HepG2 (cell line): ENCODE measurements around the gene TMF1. TPM values are rescaled to one million over a fixed set of nuclear protein-coding genes. Genes with fewer than 3 reads are reported as not detected.

Experiments
- ATAC-seq: fragments of 200-7000 bp; cut with Tn5 transposase; 3 replicates; pipeline ENCODE4 v1.9.1; 2020; ENCODE audit warnings: mild to moderate bottlenecking, moderate library complexity
- BruUV-seq: library from RNA; stranded (reverse); fragments of 400-500 nt; replicated peaks from 2 replicates; lab custom pipeline; 2021; lab: Mats Ljungman, UMichigan
- CTCF ChIA-PET: fragments of 300-600 bp; formaldehyde crosslinking; extraction: SDS; loops from one replicate; lab custom pipeline; 2021; ENCODE audit warnings: low total read pairs, inconsistent platforms, low intra/inter-chr PET ratio; lab: Yijun Ruan, JAX
- POLR2A ChIA-PET: fragments of 350-600 bp; sonication (Branson Sonifier 250); formaldehyde crosslinking; loops from one replicate; lab custom pipeline; 2020; ENCODE audit warnings: antibody characterized with exemption, inconsistent platforms; lab: Yijun Ruan, JAX
- DNase-seq: peaks from one replicate; pipeline ENCODE4 v3.0.0-alpha.2; 2015; ENCODE audit warnings: low spot score
- FAIRE-seq: peaks from 3 replicates; lab custom pipeline; 2011; peaks lifted over from hg19 to GRCh38; lab: Jason Lieb, UNC
- H2AFZ ChIP-seq: one replicate; pipeline ENCODE4 v1.6.1; 2011; ENCODE audit warnings: low read length, inconsistent platforms
- H3K27ac ChIP-seq: fragments of 300-600 bp; 3 replicates; pipeline ENCODE4 v1.8.0; 2011; ENCODE audit warnings: mixed run types, mild to moderate bottlenecking, mixed read lengths, low read length, inconsistent platforms; ENCODE audit not compliant: insufficient read depth; ENCODE audit errors: extremely low read length
- H3K27me3 ChIP-seq, 2 experiments: fragments of 200-600 bp in 1 of 2; 2 replicates in 1 of 2; 3 replicates in 1 of 2; pipeline versions ENCODE4 v1.6.0 to v1.8.0; 2011; ENCODE audit warnings: low read length in 2 of 2, mild to moderate bottlenecking in 2 of 2, moderate library complexity in 2 of 2, inconsistent platforms in 1 of 2; ENCODE audit not compliant: insufficient read depth in 2 of 2, control insufficient read depth in 1 of 2
- H3K36me3 ChIP-seq, 2 experiments: fragments of 200-600 bp in 1 of 2; replicated peaks in 1 of 2; 2 replicates in 1 of 2; 3 replicates in 1 of 2; pipeline versions ENCODE4 v1.5.1 to v1.8.0; 2011; ENCODE audit warnings: low read length in 2 of 2, inconsistent platforms in 1 of 2; ENCODE audit not compliant: insufficient read depth in 2 of 2, control insufficient read depth in 1 of 2
- H3K4me1 ChIP-seq: 2 replicates; pipeline ENCODE4 v1.5.1; 2012; ENCODE audit warnings: low read length, inconsistent platforms; ENCODE audit not compliant: insufficient read depth
- H3K4me2 ChIP-seq: 2 replicates; pipeline ENCODE4 v1.6.0; 2011; ENCODE audit warnings: low read depth, low read length, inconsistent platforms
- H3K4me3 ChIP-seq, 3 experiments: fragments of 200-600 bp in 1 of 3; sonication (generic), shearing (Covaris generic) in 1 of 3; replicated peaks in 1 of 3; 2 replicates each; pipeline ENCODE4 v1.5.1; 2011 to 2016; ENCODE audit warnings: low read length in 3 of 3, inconsistent platforms in 2 of 3, low read depth in 2 of 3, mild to moderate bottlenecking in 2 of 3, control low read depth in 1 of 3, mixed read lengths in 1 of 3; ENCODE audit not compliant: insufficient read depth in 1 of 3
- H3K79me2 ChIP-seq: one replicate; pipeline ENCODE4 v1.6.1; 2011; ENCODE audit warnings: low read length, inconsistent platforms; ENCODE audit not compliant: insufficient read depth
- H3K9ac ChIP-seq: 2 replicates; pipeline ENCODE4 v1.6.0; 2011; ENCODE audit warnings: mild to moderate bottlenecking, low read depth, low read length, inconsistent platforms; ENCODE audit not compliant: insufficient read depth
- H3K9me3 ChIP-seq: 2 replicates; pipeline ENCODE4 v1.5.1; 2012; ENCODE audit warnings: mild to moderate bottlenecking, low read length
- H4K20me1 ChIP-seq: 2 replicates; pipeline ENCODE4 v1.6.0; 2011; ENCODE audit warnings: inconsistent platforms, mild to moderate bottlenecking, low read length, moderate library complexity; ENCODE audit not compliant: insufficient read depth
- BRCA1 ChIP-seq: sonication (generic); formaldehyde crosslinking; IDR thresholded peaks from 2 replicates; pipeline ENCODE4 v1.4.0; 2020; ENCODE audit warnings: missing genetic modification reagents
- DNMT3B ChIP-seq: conservative IDR thresholded peaks from 2 replicates; pipeline ENCODE4 v1.6.1; 2016; ENCODE audit warnings: missing biosample characterization, control low read depth
- MAZ ChIP-seq, 2 experiments: sonication (generic) in 1 of 2; formaldehyde crosslinking in 1 of 2; IDR thresholded peaks; 2 replicates each; pipeline versions ENCODE4 v1.5.0 to v1.6.1; 2012 to 2020; ENCODE audit warnings: low read depth in 2 of 2, mild to moderate bottlenecking in 2 of 2, borderline replicate concordance in 1 of 2, improper control_type of control experiment in 1 of 2, low read length in 1 of 2, missing genetic modification reagents in 1 of 2, moderate library complexity in 1 of 2
- MEIS2 ChIP-seq: sonication (generic); formaldehyde crosslinking; IDR thresholded peaks from 2 replicates; pipeline ENCODE4 v1.9.0; 2021; ENCODE audit warnings: mild to moderate bottlenecking, missing genetic modification reagents
- ZNF124 ChIP-seq: sonication (generic); formaldehyde crosslinking; IDR thresholded peaks from 2 replicates; pipeline ENCODE4 v1.4.0; 2020; ENCODE audit warnings: missing genetic modification reagents
- ZNF251 ChIP-seq: sonication (generic); formaldehyde crosslinking; IDR thresholded peaks from 2 replicates; pipeline ENCODE4 v1.9.0; 2021; ENCODE audit warnings: mild to moderate bottlenecking, missing genetic modification reagents
- ZNF383 ChIP-seq: sonication (generic); formaldehyde crosslinking; IDR thresholded peaks from 2 replicates; pipeline ENCODE4 v1.4.0; 2020; ENCODE audit warnings: missing genetic modification reagents, mild to moderate bottlenecking, borderline replicate concordance
- ZNF574 ChIP-seq: sonication (generic); formaldehyde crosslinking; IDR thresholded peaks from 2 replicates; pipeline ENCODE4 v1.4.0; 2020; ENCODE audit warnings: missing genetic modification reagents
- ZNF639 ChIP-seq: conservative IDR thresholded peaks from 2 replicates; pipeline ENCODE4 v1.6.1; 2018; ENCODE audit warnings: missing genetic modification reagents
- ZNF775 ChIP-seq: sonication (generic); formaldehyde crosslinking; IDR thresholded peaks from 2 replicates; pipeline ENCODE4 v1.4.0; 2020; ENCODE audit warnings: missing genetic modification reagents, mild to moderate bottlenecking, moderate library complexity, borderline replicate concordance
- WGBS: methylation state at CpG from one replicate; pipeline ENCODE4 v1.1.6; 2017; ENCODE audit warnings: low lambda C conversion rate; 5-methylcytosine and 5-hydroxymethylcytosine counted together
- in situ Hi-C: cut with HindIII; loops from 2 replicates; pipeline ENCODE4 v1.10.0; 2017; ENCODE audit warnings: low pct_unique_long_range_greater_than_20kb; ENCODE audit not compliant: extremely low pct_ligation_motif_present
- intact Hi-C: fragments of 100-400 bp; cut with micrococcal nuclease; formaldehyde crosslinking; loops from one replicate; pipeline ENCODE4 v1.10.0; 2022; ENCODE audit not compliant: unreplicated experiment
- polyA plus RNA-seq, 8 experiments: library from polyadenylated mRNA; depleted of rRNA in 3 of 8; stranded (reverse) in 7 of 8; unstranded in 1 of 8; fragments of >200 nt; fragmentation: Illumina TruSeq in 4 of 8; extraction: Trizol in 4 of 8; gene quantifications; 2 replicates each; pipeline versions ENCODE4 v1.2.1 to v1.2.3, GENCODE V29; 2011 to 2016; ENCODE audit warnings: low read depth in 4 of 8, missing spikeins in 1 of 8, mixed read lengths in 1 of 8; ENCODE audit not compliant: insufficient read depth in 1 of 8
- total RNA-seq, 5 experiments: library from RNA; depleted of rRNA; stranded (reverse); fragments of >200 nt; fragmentation: Illumina TruSeq; extraction: Trizol; gene quantifications; 2 replicates each; pipeline ENCODE4 v1.2.3, GENCODE V29; 2016; ENCODE audit warnings: low read depth in 1 of 5
- TF ChIP-seq, protein P1 (sequence below): sonication (generic); formaldehyde crosslinking; IDR thresholded peaks from 2 replicates; pipeline ENCODE4 v1.4.0; 2020; ENCODE audit warnings: missing genetic modification reagents, mild to moderate bottlenecking, borderline replicate concordance

TMF1 gene
- total and polyA plus RNA-seq, 2 of the 13 experiments (the other 11 are each of a cell fraction or from before 2014, with no cell fraction given), result 12.1 to 38.4 TPM

DNA sequence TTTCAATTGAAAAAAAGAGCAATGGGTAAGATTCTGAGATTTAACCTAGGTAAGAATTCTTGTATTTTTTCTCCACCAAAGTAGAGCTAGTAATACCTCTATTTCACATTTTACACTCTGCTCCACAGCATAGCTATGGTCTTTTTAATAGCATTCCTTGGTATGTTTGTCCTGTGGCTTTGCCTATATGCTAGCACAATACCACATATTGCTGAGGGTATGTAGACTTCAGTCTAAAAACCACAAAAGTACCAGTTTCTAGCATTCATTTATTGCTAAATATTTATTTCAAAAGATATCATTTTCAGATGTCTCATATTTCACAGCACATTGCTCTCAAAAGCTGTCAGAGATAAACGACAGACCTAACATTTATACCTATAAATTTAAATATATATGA is 20.5 kb downstream of the TMF1 start:
- H3K4me2 ChIP-seq, result no peak overlapping the region
- intact Hi-C loops, result no loop called here
- H3K79me2 ChIP-seq, result no peaks in the 10 kb centered on the region
- no peaks in the 10 kb centered on the region for H3K9me3 ChIP-seq
- no peak overlapping the region for H3K4me3 ChIP-seq
- ATAC-seq (no peak), FAIRE-seq (no peak), DNase-seq (no peak)
- H3K36me3 ChIP-seq, result peaks cover 9 to 66% of the 10 kb centered on the region in 2 experiments
- H3K4me1 ChIP-seq, result no peaks in the 10 kb centered on the region
- no TSS peak for BruUV-seq
- H3K27me3 ChIP-seq, result no peaks in the 10 kb centered on the region
- ChIA-PET POLR2A (no interaction called here), CTCF (no interaction called here)
- 100% methylated on average over 1 of the region's 1 CpG for WGBS
- in situ Hi-C loops, result no loop called here
- H2AFZ ChIP-seq, result no peak overlapping the region
- no peaks in the 10 kb centered on the region for H4K20me1 ChIP-seq
- H3K9ac ChIP-seq, result no peak overlapping the region
- TF ChIP-seq BRCA1 (CRISPR knock-in tag) (no peak), DNMT3B (CRISPR knock-in tag) (no peak), ZNF124 (no peak)
- H3K27ac ChIP-seq, result no peak overlapping the region

- Histone ChIP-seq H4K20me1 (no peaks in the 10 kb centered on the region), H3K4me2 (no peak overlapping the region), H3K36me3 (peaks cover 6 to 18% of the 10 kb centered on the region in 2 experiments; a peak in 4 of 5 replicates), H2AFZ (no peak overlapping the region), H3K27ac (no peak overlapping the region), H3K79me2 (no peaks in the 10 kb centered on the region), H3K4me3 (no peak overlapping the region), H3K27me3 (no peaks in the 10 kb centered on the region), H3K9me3 (no peaks in the 10 kb centered on the region), H3K9ac (no peak overlapping the region), H3K4me1 (0 out of 2 replicates have a peak, but pooled peaks cover 4% of the 10 kb centered on the region)
- BruUV-seq, result no TSS peak
- WGBS, result 73% methylated on average over 4 of the region's 4 CpGs
- ChIA-PET POLR2A (no interaction called here), CTCF (no interaction called here)
- ATAC-seq, result no peak
- no peak for DNase-seq
- no peak for FAIRE-seq
- in situ Hi-C loops (no loop called here), intact Hi-C loops (no loop called here)
- TF ChIP-seq ZNF251 (CRISPR knock-in tag), result no peak
- no peak for TF ChIP-seq ZNF775 (CRISPR knock-in tag)
- no peak for TF ChIP-seq ZNF639 (CRISPR knock-in tag)
- no peak for TF ChIP-seq ZNF574 (CRISPR knock-in tag)
- TF ChIP-seq MEIS2 (CRISPR knock-in tag), result no peak
- TF ChIP-seq MAZ (IDR thresholded peaks at IDR 0.05; ENCODE audit: borderline replicate concordance, low read depth, low read length), result no peak
- TF ChIP-seq MAZ (CRISPR knock-in tag; IDR thresholded peaks at IDR 0.05; ENCODE audit: low read depth), result no peak
- TF ChIP-seq ZNF383 (CRISPR knock-in tag), result no peak
- TF ChIP-seq, protein P1, sequence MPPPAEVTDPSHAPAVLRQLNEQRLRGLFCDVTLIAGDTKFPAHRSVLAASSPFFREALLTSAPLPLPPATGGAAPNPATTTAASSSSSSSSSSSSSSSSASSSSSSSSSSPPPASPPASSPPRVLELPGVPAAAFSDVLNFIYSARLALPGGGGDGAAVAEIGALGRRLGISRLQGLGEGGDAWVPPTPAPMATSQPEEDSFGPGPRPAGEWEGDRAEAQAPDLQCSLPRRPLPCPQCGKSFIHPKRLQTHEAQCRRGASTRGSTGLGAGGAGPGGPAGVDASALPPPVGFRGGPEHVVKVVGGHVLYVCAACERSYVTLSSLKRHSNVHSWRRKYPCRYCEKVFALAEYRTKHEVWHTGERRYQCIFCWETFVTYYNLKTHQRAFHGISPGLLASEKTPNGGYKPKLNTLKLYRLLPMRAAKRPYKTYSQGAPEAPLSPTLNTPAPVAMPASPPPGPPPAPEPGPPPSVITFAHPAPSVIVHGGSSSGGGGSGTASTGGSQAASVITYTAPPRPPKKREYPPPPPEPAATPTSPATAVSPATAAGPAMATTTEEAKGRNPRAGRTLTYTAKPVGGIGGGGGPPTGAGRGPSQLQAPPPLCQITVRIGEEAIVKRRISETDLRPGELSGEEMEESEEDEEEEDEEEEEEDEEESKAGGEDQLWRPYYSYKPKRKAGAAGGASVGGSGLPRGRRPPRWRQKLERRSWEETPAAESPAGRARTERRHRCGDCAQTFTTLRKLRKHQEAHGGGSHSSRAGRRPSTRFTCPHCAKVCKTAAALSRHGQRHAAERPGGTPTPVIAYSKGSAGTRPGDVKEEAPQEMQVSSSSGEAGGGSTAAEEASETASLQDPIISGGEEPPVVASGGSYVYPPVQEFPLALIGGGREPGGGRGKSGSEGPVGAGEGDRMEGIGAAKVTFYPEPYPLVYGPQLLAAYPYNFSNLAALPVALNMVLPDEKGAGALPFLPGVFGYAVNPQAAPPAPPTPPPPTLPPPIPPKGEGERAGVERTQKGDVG (CRISPR knock-in tag), result no peak
These were observed 31.3 kb downstream of the TMF1 start for GRCh38 chr3:69020857-69021256.
